Activated naive CD4-positive, alpha-beta T cell treated with anti-CD3 and anti-CD28 coated beads for 36 hours (primary cell): ENCODE measurements around the gene REPS2. TPM values are rescaled to one million over a fixed set of nuclear protein-coding genes. Genes with fewer than 3 reads are reported as not detected.

Experiments
- CTCF ChIA-PET: fragments of 350-600 bp; sonication (Branson Sonifier 250); formaldehyde crosslinking; loops from one replicate; lab custom pipeline; 2021; ENCODE audit warnings: antibody characterized with exemption; lab: Charles Lee
- DNase-seq: peaks from one replicate; pipeline ENCODE4 v3.0.0-alpha.2; 2020
- H3K27ac Mint-ChIP-seq: one replicate; pipeline ENCODE4 v1.8.0; 2021; ENCODE audit warnings: mild to moderate bottlenecking, mixed read lengths
- H3K27me3 Mint-ChIP-seq: one replicate; pipeline ENCODE4 v1.8.0; 2021; ENCODE audit warnings: low read depth, mixed read lengths
- H3K36me3 Mint-ChIP-seq: one replicate; pipeline ENCODE4 v1.8.0; 2021; ENCODE audit warnings: low read depth, mixed read lengths
- H3K4me1 Mint-ChIP-seq: one replicate; pipeline ENCODE4 v1.8.0; 2021; ENCODE audit warnings: low read depth, mixed read lengths
- H3K4me3 Mint-ChIP-seq: one replicate; pipeline ENCODE4 v1.8.0; 2021; ENCODE audit warnings: mild to moderate bottlenecking, moderate library complexity, mixed read lengths
- H3K9me3 Mint-ChIP-seq: one replicate; pipeline ENCODE4 v1.8.0; 2021; ENCODE audit warnings: mixed read lengths
- intact Hi-C: fragments of 100-400 bp; cut with micrococcal nuclease; formaldehyde crosslinking; loops from one replicate; pipeline ENCODE4 v1.15.1; 2023
- total RNA-seq, 2 experiments: library from RNA; stranded (reverse); gene quantifications; one replicate each; pipeline ENCODE4 v1.2.3, GENCODE V29; 2021

REPS2 gene
- total RNA-seq, 2 experiments from 2014 or later, result not detected

DNA sequence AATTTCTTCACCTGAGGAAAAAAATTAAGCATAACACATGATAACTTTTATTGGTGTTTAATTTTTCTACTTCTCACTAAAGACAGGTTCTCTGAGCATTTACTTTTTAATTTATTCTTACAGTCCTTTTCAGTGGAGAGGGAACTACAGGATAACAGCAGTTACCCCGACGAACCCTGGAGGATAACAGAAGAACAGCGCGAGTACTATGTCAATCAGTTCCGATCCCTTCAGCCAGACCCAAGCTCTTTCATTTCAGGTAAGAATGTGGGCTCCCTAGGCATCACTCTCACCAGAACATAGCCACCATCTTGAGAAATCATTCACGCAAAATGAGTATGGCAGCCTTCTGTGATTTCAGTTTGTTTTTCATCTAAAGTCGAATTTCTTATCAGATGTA is 100.8 kb downstream of the REPS2 start:
- no peak overlapping the region for H3K27ac Mint-ChIP-seq
- no peaks in the 10 kb centered on the region for H3K4me1 Mint-ChIP-seq
- no peak for DNase-seq
- intact Hi-C loops, result no loop called here
- H3K9me3 Mint-ChIP-seq, result no peaks in the 10 kb centered on the region
- H3K4me3 Mint-ChIP-seq, result no peak overlapping the region
- no peaks in the 10 kb centered on the region for H3K27me3 Mint-ChIP-seq
- CTCF ChIA-PET, result interaction anchor here (0.5 to 2.1 kb wide), 14 partner anchors 11 to 927 kb away, joined by 3 to 36 read pairs (median 4); no protein-coding TSS in a partner anchor
- H3K36me3 Mint-ChIP-seq, result no peaks in the 10 kb centered on the region

DNA sequence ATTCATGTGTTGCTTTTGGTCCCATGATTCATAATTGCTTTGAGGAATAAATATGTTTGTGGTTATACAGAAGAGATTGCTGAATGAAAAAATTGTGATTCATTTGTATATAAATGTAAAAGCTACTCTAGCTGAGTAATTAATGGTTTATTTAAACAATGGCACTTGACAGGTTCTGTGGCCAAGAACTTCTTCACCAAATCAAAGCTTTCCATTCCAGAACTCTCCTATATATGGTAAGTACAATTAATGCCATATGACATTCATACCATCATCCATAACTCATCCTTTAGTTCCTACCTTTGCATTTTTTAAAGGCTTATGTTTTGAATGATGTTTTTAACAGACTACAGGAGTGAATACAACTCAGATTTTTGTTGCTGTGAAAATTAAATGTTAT is 105.8 kb downstream of the REPS2 start:
- no peak overlapping the region for H3K4me3 Mint-ChIP-seq
- H3K27me3 Mint-ChIP-seq, result no peaks in the 10 kb centered on the region
- CTCF ChIA-PET, result interaction anchor here (1.1 to 1.4 kb wide), 2 partner anchors 169 kb away, joined by 3 to 5 read pairs; no protein-coding TSS in a partner anchor
- intact Hi-C loops, result no loop called here
- DNase-seq, result no peak
- no peaks in the 10 kb centered on the region for H3K9me3 Mint-ChIP-seq
- no peaks in the 10 kb centered on the region for H3K4me1 Mint-ChIP-seq
- H3K36me3 Mint-ChIP-seq, result no peaks in the 10 kb centered on the region
- H3K27ac Mint-ChIP-seq, result no peak overlapping the region

DNA sequence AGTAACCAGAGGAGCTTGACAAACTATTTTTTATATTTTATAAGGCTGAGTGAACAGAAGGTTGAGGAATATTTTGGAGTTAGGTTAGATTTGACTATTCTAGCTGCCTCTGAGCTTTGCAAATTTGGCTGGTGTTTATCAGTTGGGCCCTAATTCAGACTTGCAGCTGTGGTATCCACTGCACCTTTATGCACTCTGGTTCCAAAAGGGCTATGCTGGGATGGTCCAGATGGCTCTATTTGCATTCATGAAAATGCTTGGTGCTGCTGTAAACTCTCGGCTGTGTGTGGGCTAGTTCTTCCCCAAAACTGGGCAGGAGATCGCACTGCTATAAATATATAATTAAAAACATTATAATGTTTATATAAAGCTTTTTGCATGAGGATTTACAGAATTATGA is 106.3 kb downstream of the REPS2 start:
- H3K4me1 Mint-ChIP-seq, result no peaks in the 10 kb centered on the region
- no peaks in the 10 kb centered on the region for H3K9me3 Mint-ChIP-seq
- no peak overlapping the region for H3K4me3 Mint-ChIP-seq
- CTCF ChIA-PET, result interaction anchor here (1.4 kb wide), 1 partner anchor 170 kb away, joined by 5 read pairs; no protein-coding TSS in a partner anchor
- intact Hi-C loops, result no loop called here
- no peak for DNase-seq
- no peaks in the 10 kb centered on the region for H3K36me3 Mint-ChIP-seq
- H3K27me3 Mint-ChIP-seq, result no peaks in the 10 kb centered on the region
- H3K27ac Mint-ChIP-seq, result no peak overlapping the region

DNA sequence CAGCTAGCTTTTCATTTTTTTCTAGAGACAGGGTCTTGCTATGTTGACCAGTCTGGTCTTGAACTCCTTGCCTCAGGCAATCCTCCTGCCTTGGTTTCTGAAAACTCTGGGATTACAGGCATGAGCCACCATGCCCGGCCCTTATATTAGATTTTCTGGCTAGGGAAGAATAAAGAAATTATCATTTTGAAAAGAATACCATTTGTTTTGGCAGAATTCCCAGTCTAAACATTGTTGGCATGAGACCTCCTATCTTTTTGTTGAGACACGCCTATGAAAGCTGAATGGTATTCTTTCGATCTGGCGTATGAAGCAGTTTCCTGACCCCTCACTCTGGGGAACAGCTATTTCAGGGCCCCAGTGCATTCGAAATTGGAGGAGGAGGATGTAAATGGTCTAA is 107.0 kb downstream of the REPS2 start:
- Mint-ChIP-seq H3K36me3 (no peaks in the 10 kb centered on the region), H3K27ac (no peak overlapping the region), H3K27me3 (no peaks in the 10 kb centered on the region), H3K4me1 (no peaks in the 10 kb centered on the region), H3K4me3 (no peak overlapping the region), H3K9me3 (no peaks in the 10 kb centered on the region)
- DNase-seq, result no peak
- CTCF ChIA-PET, result interaction anchor here (0.6 to 1.4 kb wide), 3 partner anchors 13 to 171 kb away, joined by 3 to 5 read pairs (median 3); no protein-coding TSS in a partner anchor
- intact Hi-C loops, result no loop called here

GRCh38 chrX:17056868-17057608 is 110.6 kb downstream of the REPS2 start:
- CTCF ChIA-PET, result no interaction called here
- no peaks in the 10 kb centered on the region for H3K9me3 Mint-ChIP-seq
- no peak overlapping the region for H3K27ac Mint-ChIP-seq
- H3K36me3 Mint-ChIP-seq, result no peaks in the 10 kb centered on the region
- H3K4me3 Mint-ChIP-seq, result no peak overlapping the region
- intact Hi-C loops, result no loop called here
- H3K27me3 Mint-ChIP-seq, result no peaks in the 10 kb centered on the region
- no peaks in the 10 kb centered on the region for H3K4me1 Mint-ChIP-seq
- DNase-seq, result no peak

DNA sequence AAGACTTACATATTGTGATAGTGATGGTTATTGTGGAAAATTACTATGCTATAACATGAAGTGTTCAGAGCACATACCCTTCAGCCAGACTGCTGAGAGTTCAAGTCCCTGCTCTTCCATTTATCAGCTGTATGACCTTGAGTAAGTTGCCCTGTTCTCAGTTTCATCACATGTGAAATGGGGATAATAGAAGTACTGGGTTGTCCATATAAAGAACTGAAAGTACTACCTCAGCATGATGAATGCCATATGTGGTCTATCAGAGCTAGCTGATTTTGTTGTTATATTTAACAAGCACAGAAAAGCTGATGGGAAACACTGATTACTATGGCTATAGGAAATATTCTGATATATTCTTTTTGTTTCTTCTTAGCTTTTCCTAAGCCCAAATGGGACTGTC is 115.6 kb downstream of the REPS2 start:
- Mint-ChIP-seq H3K9me3 (no peaks in the 10 kb centered on the region), H3K4me1 (no peaks in the 10 kb centered on the region), H3K36me3 (no peaks in the 10 kb centered on the region), H3K4me3 (no peak overlapping the region), H3K27me3 (no peaks in the 10 kb centered on the region), H3K27ac (no peak overlapping the region)
- no peak for DNase-seq
- intact Hi-C loops, result no loop called here
- CTCF ChIA-PET, result no interaction called here

- intact Hi-C loops, result no loop called here
- Mint-ChIP-seq H3K4me3 (no peak overlapping the region), H3K36me3 (no peaks in the 10 kb centered on the region), H3K4me1 (no peaks in the 10 kb centered on the region), H3K27ac (no peak overlapping the region), H3K9me3 (no peaks in the 10 kb centered on the region), H3K27me3 (no peaks in the 10 kb centered on the region)
- CTCF ChIA-PET, result interaction anchor here (0.7 kb wide), 1 partner anchor 182 kb away, joined by 3 read pairs; no protein-coding TSS in a partner anchor
- DNase-seq, result no peak
Observed at GRCh38 chrX:17065100-17065499, 118.6 kb downstream of the REPS2 start.

DNA sequence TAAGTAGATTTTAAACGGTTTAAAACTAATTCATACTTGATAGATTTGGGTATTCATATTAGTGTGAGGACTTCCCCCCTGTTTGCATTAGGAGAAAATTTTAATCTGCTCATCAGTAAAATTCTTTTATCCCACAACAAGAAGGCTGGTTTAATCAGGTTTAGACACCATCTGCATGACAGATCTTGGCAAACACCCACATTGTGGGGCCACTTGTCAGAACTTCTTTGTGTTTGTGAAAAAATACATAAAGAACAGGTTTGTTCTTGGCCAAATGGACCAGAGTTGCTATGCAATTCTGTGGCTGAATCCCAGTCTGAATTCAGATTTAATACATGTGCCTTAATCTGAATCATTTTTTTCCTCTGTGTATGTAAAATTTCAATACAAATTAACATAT is 121.1 kb downstream of the REPS2 start:
- no peaks in the 10 kb centered on the region for H3K27me3 Mint-ChIP-seq
- H3K4me3 Mint-ChIP-seq, result no peak overlapping the region
- CTCF ChIA-PET, result no interaction called here

GRCh38 chrX:17072301-17072700 is 125.8 kb downstream of the REPS2 start:
- Mint-ChIP-seq H3K4me3 (no peak overlapping the region), H3K4me1 (peaks cover 1% of the 10 kb centered on the region), H3K27ac (no peak overlapping the region), H3K9me3 (no peaks in the 10 kb centered on the region), H3K27me3 (no peaks in the 10 kb centered on the region), H3K36me3 (no peaks in the 10 kb centered on the region)
- no peak for DNase-seq
- intact Hi-C loops, result no loop called here
- CTCF ChIA-PET, result no interaction called here

More for the DNA sequence above, 121.1 kb downstream of the REPS2 start:
- Mint-ChIP-seq H3K9me3 (no peaks in the 10 kb centered on the region), H3K36me3 (no peaks in the 10 kb centered on the region), H3K4me1 (no peaks in the 10 kb centered on the region), H3K27ac (no peak overlapping the region)
- intact Hi-C loops, result no loop called here
- no peak for DNase-seq

GRCh38 chrX:17072721-17073230 is 126.3 kb downstream of the REPS2 start:
- no peaks in the 10 kb centered on the region for H3K27me3 Mint-ChIP-seq
- CTCF ChIA-PET, result interaction anchor here (0.6 kb wide), 1 partner anchor 44 kb away, joined by 4 read pairs; no protein-coding TSS in a partner anchor
- DNase-seq, result no peak
- no peaks in the 10 kb centered on the region for H3K9me3 Mint-ChIP-seq
- peaks cover 1% of the 10 kb centered on the region for H3K4me1 Mint-ChIP-seq
- H3K36me3 Mint-ChIP-seq, result no peaks in the 10 kb centered on the region
- H3K4me3 Mint-ChIP-seq, result no peak overlapping the region
- H3K27ac Mint-ChIP-seq, result no peak overlapping the region
- intact Hi-C loops, result no loop called here

DNA sequence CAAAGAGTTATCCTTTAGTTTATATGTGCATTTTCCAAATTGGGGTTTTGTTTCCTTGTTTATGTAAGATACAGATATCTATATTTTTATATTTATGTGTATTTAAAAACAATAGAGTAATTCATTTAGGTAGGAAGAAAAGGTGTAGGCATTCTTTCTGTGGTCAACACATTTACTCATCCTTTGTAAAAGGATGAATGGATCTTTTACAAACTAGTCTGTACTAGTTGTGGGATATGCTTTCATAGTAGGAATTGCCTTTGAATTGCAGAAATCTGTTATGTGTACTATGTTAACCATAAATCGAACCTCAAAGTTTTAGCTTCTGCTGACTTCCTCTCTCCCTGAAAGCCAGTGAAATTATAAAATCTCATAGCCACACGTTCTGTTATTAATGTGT is 128.5 kb downstream of the REPS2 start:
- Mint-ChIP-seq H3K9me3 (no peaks in the 10 kb centered on the region), H3K4me1 (peaks cover 1% of the 10 kb centered on the region), H3K27ac (no peak overlapping the region), H3K36me3 (no peaks in the 10 kb centered on the region), H3K27me3 (no peaks in the 10 kb centered on the region), H3K4me3 (no peak overlapping the region)
- intact Hi-C loops, result no loop called here
- CTCF ChIA-PET, result no interaction called here
- DNase-seq, result no peak

- no peaks in the 10 kb centered on the region for H3K9me3 Mint-ChIP-seq
Observed at GRCh38 chrX:17077361-17077760, 130.9 kb downstream of the REPS2 start.

More at GRCh38 chrX:17077361-17077760, 130.9 kb downstream of the REPS2 start:
- Mint-ChIP-seq H3K4me3 (no peak overlapping the region), H3K27me3 (no peaks in the 10 kb centered on the region), H3K36me3 (no peaks in the 10 kb centered on the region), H3K4me1 (peaks cover 1% of the 10 kb centered on the region), H3K27ac (no peak overlapping the region)
- intact Hi-C loops, result no loop called here
- no peak for DNase-seq
- CTCF ChIA-PET, result no interaction called here
